Cardiac septum (tissue), 1 donor: ENCODE measurements around the gene COBL. TPM values are rescaled to one million over a fixed set of nuclear protein-coding genes. Genes with fewer than 3 reads are reported as not detected.

ENCODE experiments used
- DNase-seq: peaks from one replicate; pipeline ENCODE4 v3.0.0-alpha.2; 2020; ENCODE audit warnings: low spot score
- intact Hi-C: fragments of 100-400 bp; cut with DNase I; formaldehyde crosslinking; loops from one replicate; pipeline ENCODE4 v1.14.0; 2022
- total RNA-seq: library from RNA; stranded (reverse); fragmentation: NEBNext Ultra II Directional; extraction: Animal tissue kit (Norgen Biotek cat#: 25700); gene quantifications from one replicate; pipeline ENCODE4 v1.2.1, GENCODE V29; 2021
- donor health status: DM: no; HTN: no; CAD: no.

Gene COBL
- total RNA-seq, 1 donor from 2014 or later = 109 TPM

GRCh38 chr7:51078653-51079052, 238.0 kb downstream of the COBL start:
- DNase-seq = no peak
- intact Hi-C loops = loop anchor here (5.0 kb wide), 1 partner anchor 39 kb away; no protein-coding TSS in a partner anchor

- intact Hi-C loops = loop anchor here (5.0 kb wide), 1 partner anchor 39 kb away; no protein-coding TSS in a partner anchor
- no peak for DNase-seq
Observed at GRCh38 chr7:51077987-51078370, 238.6 kb downstream of the COBL start.

- intact Hi-C loops = loop anchor here (5.0 kb wide), 1 partner anchor 40 kb away; no protein-coding TSS in a partner anchor
- DNase-seq = no peak
Observed at GRCh38 chr7:51077316-51077986, 239.2 kb downstream of the COBL start.

- intact Hi-C loops = loop anchor here (5.0 kb wide), 1 partner anchor 41 kb away; no protein-coding TSS in a partner anchor
- no peak for DNase-seq
Observed at GRCh38 chr7:51075681-51076580, 240.7 kb downstream of the COBL start.

DNA sequence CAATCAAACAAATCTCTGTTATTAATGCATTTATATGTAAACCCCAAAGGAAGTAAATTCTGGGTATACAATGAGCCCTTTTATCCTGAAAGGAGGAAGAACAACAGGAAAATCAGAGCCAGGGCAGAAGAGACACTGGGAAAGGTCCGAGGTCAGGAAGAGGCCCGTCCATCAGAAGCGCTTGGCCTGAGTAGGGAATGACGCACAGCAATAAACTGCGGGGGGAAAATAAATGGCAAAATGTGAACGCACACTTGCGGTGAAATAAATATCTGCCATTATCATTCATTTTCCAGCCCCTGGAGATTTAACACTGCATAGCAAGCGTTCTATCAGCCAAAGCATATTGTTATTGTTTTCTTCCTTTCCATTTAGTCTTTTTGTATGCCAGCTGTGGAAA, 243.4 kb downstream of the COBL start:
- DNase-seq = no peak
- intact Hi-C loops = no loop called here

GRCh38 chr7:51072281-51072680, 244.3 kb downstream of the COBL start:
- DNase-seq = no peak
- intact Hi-C loops = no loop called here

DNA sequence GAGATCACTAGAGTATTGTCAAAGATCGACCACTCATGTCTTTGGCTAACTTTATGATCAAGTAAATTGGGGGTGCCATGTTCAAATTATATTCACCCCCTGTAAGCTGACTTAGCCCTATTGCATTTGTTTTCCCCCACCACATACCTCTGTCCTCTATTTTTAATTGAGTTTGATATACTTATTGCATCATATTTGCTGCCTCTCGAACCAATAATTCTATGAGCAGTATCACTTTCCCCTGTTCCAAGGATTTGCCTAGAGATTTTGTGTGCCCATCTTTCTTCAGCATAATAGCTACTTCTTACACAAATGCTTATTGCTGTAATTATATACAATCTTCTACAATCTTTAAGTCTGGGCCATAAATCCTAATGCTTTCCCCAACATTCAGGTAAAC, 245.2 kb downstream of the COBL start:
- no peak for DNase-seq
- intact Hi-C loops = no loop called here

GRCh38 chr7:51070151-51070550, 246.5 kb downstream of the COBL start:
- DNase-seq = no peak
- intact Hi-C loops = no loop called here

DNA sequence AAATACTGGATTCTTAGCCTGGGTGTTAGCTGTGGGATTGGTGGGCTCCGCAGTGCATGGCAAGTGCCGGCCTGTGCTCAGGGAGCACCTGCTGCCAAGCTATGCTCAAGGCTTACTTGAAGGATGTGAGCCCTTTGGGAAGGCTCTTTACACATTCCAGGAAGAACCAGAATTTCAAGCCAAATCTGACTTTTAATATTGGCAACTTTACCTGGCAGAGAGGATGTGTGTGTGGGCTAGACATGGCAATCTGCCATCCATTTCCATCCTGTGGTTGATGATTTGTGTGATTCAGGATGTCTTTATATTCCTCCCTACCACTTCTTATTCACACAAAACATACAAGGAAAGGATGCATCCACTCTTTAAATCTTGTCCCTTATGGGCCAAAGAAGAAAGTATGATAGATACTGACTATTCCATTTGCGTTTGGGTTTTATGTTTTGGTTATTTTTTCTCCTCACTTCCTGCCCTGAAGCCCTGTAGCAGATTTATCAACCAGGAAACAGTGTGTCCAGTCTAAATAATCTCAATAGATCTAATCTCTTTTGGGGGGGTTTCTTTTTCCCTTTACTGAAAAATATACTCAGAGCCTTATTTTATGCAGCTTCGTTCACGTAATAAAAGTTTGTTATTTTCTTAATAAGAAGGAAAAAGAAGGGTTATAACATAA, 247.1 kb downstream of the COBL start:
- DNase-seq = no peak
- intact Hi-C loops = loop anchor here (5.0 to 10.0 kb wide), 4 partner anchors 73 to 417 kb away; no protein-coding TSS in a partner anchor

- intact Hi-C loops = loop anchor here (5.0 to 10.0 kb wide), 4 partner anchors 74 to 416 kb away; no protein-coding TSS in a partner anchor
Observed at GRCh38 chr7:51068401-51068800, 248.2 kb downstream of the COBL start.

GRCh38 chr7:51067757-51068156, 248.9 kb downstream of the COBL start:
- no peak for DNase-seq
- intact Hi-C loops = loop anchor here (5.0 to 10.0 kb wide), 4 partner anchors 75 to 415 kb away; no protein-coding TSS in a partner anchor

More at GRCh38 chr7:51068401-51068800, 248.2 kb downstream of the COBL start:
- no peak for DNase-seq

- intact Hi-C loops = loop anchor here (5.0 to 10.0 kb wide), 4 partner anchors 75 to 415 kb away; no protein-coding TSS in a partner anchor
- DNase-seq = no peak
Observed at GRCh38 chr7:51067258-51067657, 249.4 kb downstream of the COBL start.

DNA sequence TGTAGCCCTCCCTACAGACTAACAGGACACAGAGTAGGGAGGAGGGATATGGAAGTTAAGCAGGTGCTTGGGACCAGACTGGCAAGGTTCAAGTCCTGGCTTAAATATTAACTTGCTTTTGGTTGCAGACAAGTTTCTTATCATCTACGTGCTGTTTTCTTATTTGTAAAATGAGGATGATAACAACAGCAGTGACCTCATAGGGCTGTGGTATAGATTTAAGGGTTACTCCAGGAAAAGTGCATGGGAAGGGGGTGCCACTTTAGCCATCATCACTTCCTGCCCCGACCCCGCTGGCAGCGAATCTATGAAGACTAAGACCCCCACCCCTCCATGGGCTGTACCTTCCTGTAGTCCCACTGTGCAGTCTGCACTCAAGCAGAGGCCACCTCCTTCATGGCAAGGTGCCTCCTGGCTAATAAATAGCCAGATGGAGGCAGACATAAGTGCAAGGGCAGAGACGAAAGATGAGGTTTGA, 250.2 kb downstream of the COBL start:
- intact Hi-C loops = loop anchor here (5.0 to 10.0 kb wide), 4 partner anchors 76 to 414 kb away; no protein-coding TSS in a partner anchor
- no peak for DNase-seq

DNA sequence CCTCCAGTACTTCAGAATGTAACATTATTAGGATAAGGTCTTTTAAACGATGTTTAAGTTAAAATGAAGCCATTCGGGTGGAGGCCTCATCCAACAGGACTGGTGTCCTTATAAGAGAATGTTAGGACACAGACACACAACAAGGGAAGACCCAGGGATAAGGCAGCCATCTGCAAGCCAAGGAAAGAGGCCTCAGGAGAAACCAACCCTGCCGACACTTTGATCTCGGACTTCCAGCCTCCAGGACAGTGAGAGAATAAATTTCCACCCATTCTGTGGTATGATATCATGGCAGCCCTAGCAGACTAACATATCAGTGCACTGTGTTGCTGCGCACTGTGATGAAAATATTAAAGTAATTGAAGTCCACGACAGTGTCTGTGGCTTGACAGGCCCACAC, 250.8 kb downstream of the COBL start:
- DNase-seq = no peak
- intact Hi-C loops = loop anchor here (5.0 to 10.0 kb wide), 4 partner anchors 77 to 413 kb away; no protein-coding TSS in a partner anchor

- no peak for DNase-seq
- intact Hi-C loops = loop anchor here (5.0 to 10.0 kb wide), 4 partner anchors 78 to 412 kb away; no protein-coding TSS in a partner anchor
Observed at GRCh38 chr7:51064688-51065087, 251.9 kb downstream of the COBL start.

DNA sequence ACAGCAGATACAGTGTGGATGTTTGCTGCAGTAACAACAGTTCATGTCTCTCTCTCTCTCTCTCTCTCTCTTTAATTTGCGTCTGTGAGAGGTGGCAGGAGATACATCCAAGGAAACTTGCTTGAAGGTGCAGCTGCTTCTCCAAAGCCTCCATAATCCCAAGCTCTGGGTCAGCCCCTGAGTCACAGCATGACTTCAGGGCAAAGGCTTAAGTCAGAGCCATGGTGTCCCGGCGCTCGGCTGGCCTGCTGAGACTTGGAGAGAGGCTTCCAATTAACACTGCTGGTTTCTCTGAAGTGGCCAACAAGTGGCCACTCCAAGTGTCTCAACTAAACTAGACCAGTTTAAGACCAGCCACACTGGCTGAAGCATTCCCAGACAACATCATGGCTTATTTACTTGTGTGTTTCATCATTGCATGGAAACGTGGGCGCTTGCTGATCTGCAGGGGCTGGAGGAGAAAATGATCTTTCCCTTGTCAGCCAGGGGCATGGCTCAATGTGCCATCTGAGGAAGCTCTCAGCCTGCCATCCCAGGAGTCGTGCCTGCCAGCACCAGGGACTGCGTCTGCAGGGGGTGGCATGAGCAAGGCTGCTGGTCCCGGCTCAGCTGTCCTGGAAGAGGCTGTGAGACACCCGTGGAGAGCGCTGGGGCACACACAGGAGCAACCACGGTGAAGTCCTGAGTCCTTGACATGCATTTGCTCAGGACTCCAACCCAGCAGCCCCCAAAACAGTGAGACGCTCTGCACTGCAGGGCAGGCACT, 254.2 kb downstream of the COBL start:
- no peak for DNase-seq
- intact Hi-C loops = loop anchor here (10.0 kb wide), 2 partner anchors 108 to 268 kb away; no protein-coding TSS in a partner anchor

GRCh38 chr7:51060536-51060935, 256.1 kb downstream of the COBL start:
- intact Hi-C loops = loop anchor here (10.0 kb wide), 2 partner anchors 106 to 266 kb away; no protein-coding TSS in a partner anchor
- no peak for DNase-seq

DNA sequence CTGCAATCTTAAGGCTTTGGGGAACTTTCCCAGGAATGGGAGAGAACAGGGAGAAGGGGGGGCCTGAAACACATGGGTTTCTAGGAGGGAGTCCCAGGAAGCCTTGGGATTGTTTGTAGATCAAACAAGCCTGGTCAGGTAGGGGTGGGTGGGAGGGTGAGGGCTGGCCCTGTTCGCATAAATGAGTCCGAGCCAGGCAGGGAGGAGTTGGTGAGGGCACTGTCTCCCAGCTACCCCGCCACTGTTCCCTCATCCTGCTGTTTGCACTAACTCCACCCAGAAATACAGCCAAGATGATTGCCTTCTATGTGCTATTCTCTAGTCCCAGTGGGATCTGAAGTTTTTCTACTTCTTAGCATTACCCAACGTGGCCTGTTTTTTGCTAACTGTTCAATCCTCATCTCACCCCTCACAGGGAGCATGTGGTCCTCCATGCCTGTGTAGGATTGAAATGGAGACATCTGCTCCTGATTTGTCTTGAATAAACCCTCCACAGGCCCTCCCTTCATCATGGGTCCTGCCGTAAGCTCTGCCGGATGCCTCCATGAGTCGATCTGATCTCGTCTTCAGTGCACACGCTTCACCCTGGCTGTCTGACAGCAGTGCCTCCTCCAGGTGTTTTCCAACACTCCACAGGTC, 257.0 kb downstream of the COBL start:
- no peak for DNase-seq
- intact Hi-C loops = loop anchor here (10.0 kb wide), 2 partner anchors 105 to 265 kb away; no protein-coding TSS in a partner anchor
